Skeletal muscle satellite cell (primary cell): ENCODE data around the gene DNAH1. TPM values are rescaled to one million over a fixed set of nuclear protein-coding genes. Genes with fewer than 3 reads are reported as not detected.

Experiments
- H3K27me3 ChIP-seq: 2 replicates; pipeline ENCODE4 v1.7.0; 2013; ENCODE audit warnings: low read length; ENCODE audit not compliant: control insufficient read depth, insufficient read depth
- H3K36me3 ChIP-seq: 2 replicates; pipeline ENCODE4 v1.7.0; 2013; ENCODE audit warnings: mild to moderate bottlenecking, control low read depth, low read length; ENCODE audit not compliant: insufficient read depth
- H3K4me1 ChIP-seq: 2 replicates; pipeline ENCODE4 v1.7.0; 2013; ENCODE audit warnings: low read length; ENCODE audit not compliant: control insufficient read depth, insufficient read depth
- H3K4me2 ChIP-seq: 2 replicates; pipeline ENCODE4 v1.7.0; 2013; ENCODE audit warnings: mild to moderate bottlenecking, low read length
- H3K4me3 ChIP-seq: 2 replicates; pipeline ENCODE4 v1.7.0; 2013; ENCODE audit warnings: low read length
- H3K9ac ChIP-seq: 2 replicates; pipeline ENCODE4 v1.7.0; 2013; ENCODE audit warnings: mild to moderate bottlenecking, low read depth, low read length, moderate library complexity
- H3K9me3 ChIP-seq: replicated peaks from 2 replicates; pipeline ENCODE4 v1.7.0; 2013; ENCODE audit warnings: mild to moderate bottlenecking, control low read depth, low read length
- small RNA-seq: library from RNA; depleted of rRNA; stranded (forward); fragments of <200 nt; gene quantifications from one replicate; pipeline ENCODE3, GENCODE V24; 2012

The DNAH1 gene

DNA sequence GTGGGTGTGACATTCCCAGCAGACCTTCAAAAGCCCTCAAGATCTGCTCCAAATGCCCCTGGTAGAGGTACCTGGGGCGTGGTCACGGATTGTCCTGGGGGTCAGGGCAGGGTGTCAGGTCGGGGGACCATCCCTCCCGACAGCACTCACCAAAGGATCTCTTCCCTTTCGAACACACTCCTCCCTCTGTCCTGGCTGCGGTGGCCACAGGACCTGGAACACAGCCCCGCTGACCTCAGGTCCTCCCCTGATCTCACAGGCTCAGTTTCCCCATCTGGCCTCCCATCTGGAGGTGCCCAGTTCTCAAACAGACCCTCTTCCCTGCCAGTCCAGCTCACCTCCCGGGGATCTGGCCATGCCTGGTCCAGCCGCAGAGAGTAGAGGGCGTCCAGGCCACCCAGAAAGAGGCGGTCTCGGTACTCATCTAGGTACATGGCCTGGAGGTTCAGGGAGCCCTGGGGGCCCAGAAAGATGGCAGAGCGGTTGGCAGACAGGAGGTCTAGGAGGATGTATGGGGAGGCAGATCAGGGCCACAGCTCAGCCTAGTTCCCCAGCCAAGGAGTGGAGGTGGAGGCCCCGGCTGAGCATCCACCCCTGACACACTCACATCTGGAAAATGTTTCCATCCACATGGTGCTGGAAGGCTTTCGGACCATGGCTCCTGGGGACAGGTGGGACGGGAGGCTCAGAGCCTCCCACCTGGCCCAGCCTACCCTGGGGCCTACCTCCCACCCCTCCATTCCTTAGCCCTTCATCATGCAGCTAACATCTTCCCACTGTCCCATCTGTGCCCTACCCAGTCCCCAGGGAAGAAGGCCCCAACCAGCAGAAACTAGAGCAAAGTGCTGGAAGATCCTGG is 126.5 kb downstream of the DNAH1 start:
- no peaks in the 10 kb centered on the region for H3K4me1 ChIP-seq
- H3K9me3 ChIP-seq, result no peaks in the 10 kb centered on the region
- no peak overlapping the region for H3K4me2 ChIP-seq
- H3K4me3 ChIP-seq, result no peak overlapping the region
- H3K36me3 ChIP-seq, result no peaks in the 10 kb centered on the region
- no peak overlapping the region for H3K9ac ChIP-seq
- no peaks in the 10 kb centered on the region for H3K27me3 ChIP-seq

DNA sequence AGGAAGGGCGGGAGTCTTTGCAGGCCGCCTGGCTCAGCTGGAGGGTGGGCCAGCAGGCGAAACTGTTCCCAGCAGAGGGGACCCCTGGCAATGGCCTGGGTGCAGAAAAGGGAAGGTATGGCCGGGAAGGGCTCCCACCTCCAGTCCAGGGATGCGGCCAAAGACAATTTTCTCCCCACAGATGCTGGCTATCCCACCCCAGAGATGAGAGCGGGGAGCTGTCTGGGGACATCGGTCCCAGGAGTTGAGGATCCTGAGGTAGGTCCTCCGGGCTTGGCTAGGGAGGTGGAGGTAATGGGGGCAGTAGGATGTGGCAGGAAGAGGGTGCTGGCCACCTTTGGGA is 127.1 kb downstream of the DNAH1 start:
- H3K9ac ChIP-seq, result no peak overlapping the region
- H3K4me2 ChIP-seq, result no peak overlapping the region
- H3K4me1 ChIP-seq, result no peaks in the 10 kb centered on the region
- H3K9me3 ChIP-seq, result no peaks in the 10 kb centered on the region
- H3K27me3 ChIP-seq, result no peaks in the 10 kb centered on the region
- H3K4me3 ChIP-seq, result no peak overlapping the region
- H3K36me3 ChIP-seq, result no peaks in the 10 kb centered on the region

DNA sequence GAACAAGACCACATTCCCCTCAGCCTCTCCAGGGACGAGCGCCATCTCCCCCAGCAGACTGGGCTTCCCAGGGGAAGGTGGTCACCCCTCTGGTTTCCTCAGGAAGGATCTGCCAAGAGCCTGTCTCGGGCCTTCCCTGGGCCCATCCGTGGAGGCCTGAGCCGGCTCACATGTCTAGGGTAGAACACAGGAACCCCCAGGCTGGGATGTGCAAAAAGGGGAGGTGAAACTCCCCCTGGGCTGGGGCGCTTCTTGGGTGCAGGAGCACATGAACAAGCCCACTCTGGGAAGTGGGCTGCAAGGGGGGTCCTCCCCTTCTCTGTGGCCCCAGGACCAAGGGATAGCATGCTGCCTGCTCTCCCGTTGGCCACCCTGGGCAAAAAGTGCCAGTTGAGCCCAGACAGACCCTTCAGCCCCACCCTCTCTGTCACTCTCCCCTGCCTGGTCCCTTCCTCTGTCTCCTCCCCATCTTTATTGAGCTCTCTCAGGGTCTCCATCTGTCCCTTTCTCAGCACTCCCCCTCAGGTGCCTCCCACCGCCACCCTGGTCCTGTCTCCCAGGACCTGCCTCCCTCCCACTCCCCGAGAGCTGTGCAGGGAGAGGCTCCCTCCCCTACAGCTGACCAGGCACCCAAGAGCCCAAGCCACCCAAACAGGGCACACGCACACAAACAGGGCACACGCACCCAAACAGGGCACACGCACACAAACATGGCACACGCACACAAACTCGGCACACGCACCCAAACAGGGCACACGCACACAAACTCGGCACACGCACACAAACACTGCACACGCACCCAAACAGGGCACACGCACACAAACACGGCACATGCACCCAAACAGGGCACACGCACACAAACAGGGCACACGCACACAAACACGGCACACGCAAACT is 127.9 kb downstream of the DNAH1 start:
- no peak overlapping the region for H3K4me3 ChIP-seq
- H3K4me1 ChIP-seq, result no peaks in the 10 kb centered on the region
- no peaks in the 10 kb centered on the region for H3K9me3 ChIP-seq
- H3K36me3 ChIP-seq, result no peaks in the 10 kb centered on the region
- no peaks in the 10 kb centered on the region for H3K27me3 ChIP-seq
- H3K4me2 ChIP-seq, result no peak overlapping the region
- H3K9ac ChIP-seq, result no peak overlapping the region

DNA sequence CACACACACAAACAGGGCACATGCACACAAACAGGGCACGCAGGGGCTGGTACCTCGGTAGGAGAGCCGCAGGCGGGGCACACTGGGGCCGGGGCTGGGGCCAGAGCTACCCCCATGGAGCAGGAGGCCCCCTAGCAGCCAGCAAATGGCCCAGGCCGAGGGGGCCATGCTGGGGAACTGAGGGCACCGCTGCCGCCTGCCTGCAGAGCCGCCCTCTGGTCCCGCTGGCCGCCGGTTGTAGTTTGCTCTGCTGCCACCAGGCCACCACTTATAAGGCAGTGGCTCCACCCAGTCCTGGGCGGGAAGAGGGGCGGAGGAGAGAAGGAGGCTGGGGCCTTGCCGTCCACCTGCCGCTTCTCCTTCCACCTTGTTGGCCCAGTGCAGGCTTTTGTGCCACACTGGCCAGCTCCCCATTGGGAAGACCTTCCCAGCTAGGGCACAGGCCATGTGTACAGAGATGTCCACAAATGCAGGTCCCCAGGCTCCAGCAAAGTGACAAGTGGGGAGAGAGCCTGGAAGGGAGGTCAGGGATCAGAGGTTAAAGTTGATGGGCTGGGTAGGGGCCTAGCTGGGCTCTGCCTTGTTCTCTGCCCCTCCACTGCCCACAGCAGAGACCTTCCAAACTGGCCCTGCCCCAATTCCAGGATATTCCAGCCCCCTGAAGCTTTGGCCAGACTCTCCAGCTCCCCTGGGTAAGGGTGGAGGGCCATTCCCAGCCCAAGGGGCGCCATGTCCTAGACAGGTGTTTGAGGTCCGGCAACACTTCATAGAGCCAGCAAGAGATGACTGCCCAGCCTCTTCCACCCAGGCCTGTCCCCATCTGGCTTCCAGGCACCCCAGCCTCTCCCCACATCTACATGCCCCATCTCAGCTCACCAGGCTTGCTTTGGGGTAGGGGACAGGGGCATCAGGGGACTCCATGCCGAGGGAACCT is 129.0 kb downstream of the DNAH1 start, which contains the start of gene SEMA3G:
Gene SEMA3G, minus strand, starts transcription at position 244 of the 934 bp plus-strand sequence. Its CDS starts 76 bp downstream, at position 168.
- H3K36me3 ChIP-seq, result no peaks in the 10 kb centered on the region
- H3K27me3 ChIP-seq, result no peaks in the 10 kb centered on the region
- H3K4me1 ChIP-seq, result peaks cover 5% of the 10 kb centered on the region
- H3K9ac ChIP-seq, result no peak within 1 kb of the TSS
- no peaks in the 10 kb centered on the region for H3K9me3 ChIP-seq
- peak within 1 kb of the TSS; percentile 56 for H3K4me2 ChIP-seq
- no peak within 1 kb of the TSS for H3K4me3 ChIP-seq

DNA sequence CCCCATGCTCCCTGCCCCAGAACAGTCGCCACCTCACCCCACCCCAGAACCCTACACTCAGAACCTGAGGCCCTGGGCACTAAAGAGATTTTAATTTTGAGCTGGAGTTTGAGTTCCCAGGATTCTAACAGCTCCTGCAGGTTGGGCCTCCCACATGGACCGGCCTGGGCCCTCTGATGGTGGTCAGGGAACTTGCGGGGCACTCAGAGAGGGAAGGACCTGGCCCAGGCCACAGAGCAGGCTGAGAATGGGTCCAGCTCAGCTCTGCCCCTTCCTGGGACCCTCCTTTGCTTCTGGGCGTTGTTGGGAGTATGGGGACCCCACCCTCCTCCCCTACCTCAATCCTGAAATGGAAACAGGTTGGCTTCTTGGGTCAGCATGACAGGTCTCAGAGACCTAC is 129.9 kb downstream of the DNAH1 start:
- Histone ChIP-seq H3K36me3 (no peaks in the 10 kb centered on the region), H3K4me2 (no peak overlapping the region), H3K9me3 (no peaks in the 10 kb centered on the region), H3K4me3 (no peak overlapping the region), H3K9ac (no peak overlapping the region), H3K27me3 (no peaks in the 10 kb centered on the region), H3K4me1 (peaks cover 12% of the 10 kb centered on the region)

DNA sequence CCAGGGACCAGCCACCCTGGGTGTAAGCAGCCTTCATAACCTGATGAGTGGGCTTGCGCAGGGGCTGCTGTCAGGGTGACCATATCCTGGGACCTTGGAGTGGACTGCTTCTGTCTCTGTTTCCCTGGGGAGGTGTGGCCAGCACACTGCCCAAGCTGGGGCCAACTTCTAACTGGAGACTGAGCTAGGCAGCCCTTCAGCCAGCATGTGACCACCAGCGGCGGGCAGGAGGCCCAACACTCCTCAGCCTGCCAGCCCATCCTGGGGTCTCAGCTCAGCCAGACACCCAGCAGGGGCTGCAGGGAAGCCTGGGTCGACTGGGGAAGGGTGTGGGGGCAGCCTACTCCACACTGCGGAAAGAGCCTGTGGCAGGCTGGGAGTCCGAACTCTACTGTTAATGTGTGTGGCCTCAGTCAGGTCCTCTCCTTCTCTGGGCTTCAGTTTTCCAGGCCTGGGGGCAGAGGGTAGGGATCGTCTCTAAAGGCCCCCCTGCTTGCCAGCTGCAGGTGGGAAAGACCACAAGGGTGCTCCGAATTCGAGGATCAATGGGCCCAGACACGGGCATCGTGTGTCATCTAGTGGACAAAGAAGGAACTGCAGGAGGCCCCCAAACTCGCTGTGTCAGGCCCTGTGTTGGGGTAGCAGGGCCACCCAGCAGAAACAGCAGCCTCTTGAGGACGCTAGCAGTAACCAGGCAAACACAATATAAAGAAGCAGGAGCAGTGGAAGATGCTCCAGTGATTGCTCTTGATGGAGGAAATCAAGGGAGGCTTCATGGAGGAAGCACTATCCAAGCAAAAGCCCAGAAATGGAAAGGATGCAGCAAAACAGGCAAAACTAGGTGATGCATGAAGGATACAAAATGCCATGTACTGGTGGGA is 130.8 kb downstream of the DNAH1 start:
- no peaks in the 10 kb centered on the region for H3K27me3 ChIP-seq
- H3K9me3 ChIP-seq, result no peaks in the 10 kb centered on the region
- no peak overlapping the region for H3K4me3 ChIP-seq
- H3K4me1 ChIP-seq, result peaks cover 12% of the 10 kb centered on the region
- H3K36me3 ChIP-seq, result no peaks in the 10 kb centered on the region
- no peak overlapping the region for H3K9ac ChIP-seq
- no peak overlapping the region for H3K4me2 ChIP-seq

DNA sequence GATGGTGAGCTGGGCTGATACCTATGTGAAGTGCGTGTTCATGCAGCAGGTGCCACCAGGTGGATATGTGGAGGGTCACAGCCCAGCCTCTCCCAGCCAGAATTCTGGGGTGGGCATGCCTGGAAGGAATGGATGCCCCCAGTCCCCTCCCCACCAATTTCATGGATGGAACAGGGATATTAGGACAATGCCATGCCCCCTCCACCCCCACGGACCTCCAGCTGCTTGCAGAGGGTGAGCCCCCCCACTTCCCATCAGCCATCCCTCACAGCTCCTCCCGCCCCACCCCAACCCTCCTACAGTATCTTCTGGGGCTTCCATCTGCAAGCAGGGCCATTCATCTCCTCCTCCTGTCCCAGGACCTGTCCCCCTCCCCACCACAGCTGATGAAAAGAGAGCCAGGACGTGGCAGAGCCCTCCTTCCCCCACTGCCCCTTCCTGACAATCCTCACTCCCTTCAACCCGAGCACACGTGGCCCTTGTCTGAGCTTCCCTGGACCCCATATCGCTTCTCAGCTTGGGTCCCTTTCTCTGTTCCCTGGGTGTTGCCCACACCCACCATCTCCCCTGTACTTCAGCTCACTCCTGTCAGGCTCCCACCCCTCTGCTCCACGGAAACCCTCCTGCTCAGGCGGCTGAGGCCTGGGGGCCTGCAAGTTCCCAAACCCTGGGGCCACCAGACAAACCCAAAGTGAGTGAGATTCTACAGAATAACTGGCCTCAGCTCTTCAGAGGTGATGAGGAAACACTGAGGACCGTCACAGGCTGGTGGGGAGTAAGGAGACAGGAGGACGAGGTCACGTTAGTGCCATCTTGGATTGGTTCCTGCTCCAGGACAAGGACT is 131.6 kb downstream of the DNAH1 start:
- Histone ChIP-seq H3K27me3 (no peaks in the 10 kb centered on the region), H3K9ac (no peak overlapping the region), H3K4me1 (peaks cover 15% of the 10 kb centered on the region), H3K36me3 (no peaks in the 10 kb centered on the region), H3K9me3 (no peaks in the 10 kb centered on the region), H3K4me3 (no peak overlapping the region), H3K4me2 (no peak overlapping the region)

Small RNA genes lying within 50 kb of the gene (small RNA-seq; reads per million reads assigned to genes)
- gene MIR135A1, result not detected
- 550 reads per million, percentile 98 among the genes with 10 or more reads in this experiment for gene MIRLET7G
